ENCODE data around the gene MTA3. TPM values are rescaled to one million over a fixed set of nuclear protein-coding genes. Genes with fewer than 3 reads are reported as not detected.

Gene MTA3
- total and polyA plus RNA-seq, 2 donors (not counting 1 experiment from before 2014, with no cell fraction given): 13.4 to 33.2 TPM

DNA sequence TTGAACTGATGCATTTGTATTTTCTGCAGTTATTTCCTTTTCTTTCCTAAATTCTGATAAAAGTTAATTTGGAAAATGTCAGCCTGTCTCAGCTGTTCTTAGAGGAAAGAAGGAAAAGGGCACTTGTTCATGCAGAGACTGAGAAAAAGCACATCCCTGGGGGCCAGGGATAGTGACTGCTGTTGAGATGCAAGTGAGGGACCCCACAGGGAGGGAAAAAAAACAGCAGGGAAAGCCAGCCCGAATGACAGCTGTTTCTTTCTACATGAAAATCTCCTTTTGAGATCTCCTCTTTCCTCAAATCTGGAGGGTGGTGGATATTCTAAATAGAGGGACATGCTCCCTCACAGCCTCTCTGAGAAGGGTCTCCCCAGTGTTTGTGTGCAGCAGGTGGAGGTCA lies 14.0 kb upstream of the MTA3 start:
- no peaks in the 10 kb centered on the region for H3K4me1 ChIP-seq (ENCODE audit: control insufficient read depth in 2 of 2, insufficient read depth in 2 of 2, low read length in 2 of 2)
- DNase-seq (no peak), ATAC-seq (ENCODE audit: low read depth) (no peak)
- H3K27me3 ChIP-seq (replicated peaks in 1 of 4; ENCODE audit: control extremely low read depth in 1 of 4, control insufficient read depth in 3 of 4, insufficient read depth in 4 of 4, low read length in 3 of 4): no peaks in the 10 kb centered on the region
- no peaks in the 10 kb centered on the region for H3K9me3 ChIP-seq (ENCODE audit: control extremely low read depth in 1 of 3, control insufficient read depth in 2 of 3, insufficient read depth in 1 of 3, low read length in 2 of 3)
- Mint-ChIP-seq H3K9me3 (ENCODE audit: insufficient read depth) (no peaks in the 10 kb centered on the region), H3K27ac (no peak overlapping the region), H3K4me1 (no peaks in the 10 kb centered on the region), H3K27me3 (peaks cover 3% of the 10 kb centered on the region), H3K4me3 (no peak overlapping the region)
- ChIA-PET CTCF (no interaction called here), POLR2A (no interaction called here)
- no peaks in the 10 kb centered on the region for H3K79me2 ChIP-seq (ENCODE audit: control insufficient read depth, insufficient read depth, low read length)
- no peak overlapping the region for H2AFZ ChIP-seq (ENCODE audit: insufficient read depth, low read depth, low read length, poor library complexity, severe bottlenecking)
- intact Hi-C loops (cut with micrococcal nuclease): no loop called here
- no peaks in the 10 kb centered on the region for H3K36me3 ChIP-seq (replicated peaks in 1 of 2; ENCODE audit: control extremely low read depth in 1 of 2, control insufficient read depth in 1 of 2, extremely low read depth in 1 of 2, insufficient read depth in 2 of 2, low read length in 1 of 2)
- no peak overlapping the region for H3K4me2 ChIP-seq (replicated peaks; ENCODE audit: low read depth, low read length, poor library complexity, severe bottlenecking)
- no peaks in the 10 kb centered on the region for H4K20me1 ChIP-seq (ENCODE audit: control insufficient read depth, insufficient read depth, low read length, poor library complexity, severe bottlenecking)
- no peak overlapping the region for H3K27ac ChIP-seq (ENCODE audit: low read length in 2 of 2)
- no peak overlapping the region for H3K4me3 ChIP-seq (ENCODE audit: control extremely low read depth in 1 of 5, extremely low read depth in 1 of 5, insufficient read depth in 1 of 5, low read depth in 2 of 5, low read length in 4 of 5)
- 80% methylated on average over 1 of the region's 1 CpG for WGBS (ENCODE audit: insufficient coverage)
- TF ChIP-seq EZH2 (IDR thresholded peaks at IDR 0.05; ENCODE audit: borderline replicate concordance, insufficient read depth, low read depth, low read length, poor library complexity, severe bottlenecking): no peak
- TF ChIP-seq, protein P1, sequence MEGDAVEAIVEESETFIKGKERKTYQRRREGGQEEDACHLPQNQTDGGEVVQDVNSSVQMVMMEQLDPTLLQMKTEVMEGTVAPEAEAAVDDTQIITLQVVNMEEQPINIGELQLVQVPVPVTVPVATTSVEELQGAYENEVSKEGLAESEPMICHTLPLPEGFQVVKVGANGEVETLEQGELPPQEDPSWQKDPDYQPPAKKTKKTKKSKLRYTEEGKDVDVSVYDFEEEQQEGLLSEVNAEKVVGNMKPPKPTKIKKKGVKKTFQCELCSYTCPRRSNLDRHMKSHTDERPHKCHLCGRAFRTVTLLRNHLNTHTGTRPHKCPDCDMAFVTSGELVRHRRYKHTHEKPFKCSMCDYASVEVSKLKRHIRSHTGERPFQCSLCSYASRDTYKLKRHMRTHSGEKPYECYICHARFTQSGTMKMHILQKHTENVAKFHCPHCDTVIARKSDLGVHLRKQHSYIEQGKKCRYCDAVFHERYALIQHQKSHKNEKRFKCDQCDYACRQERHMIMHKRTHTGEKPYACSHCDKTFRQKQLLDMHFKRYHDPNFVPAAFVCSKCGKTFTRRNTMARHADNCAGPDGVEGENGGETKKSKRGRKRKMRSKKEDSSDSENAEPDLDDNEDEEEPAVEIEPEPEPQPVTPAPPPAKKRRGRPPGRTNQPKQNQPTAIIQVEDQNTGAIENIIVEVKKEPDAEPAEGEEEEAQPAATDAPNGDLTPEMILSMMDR (IDR thresholded peaks at IDR 0.05): no peak
- H3K9ac ChIP-seq (ENCODE audit: low read length): no peak overlapping the region

- ChIA-PET CTCF (interaction anchor here (0.8 kb wide), 1 partner anchor 36 kb away, joined by 3 read pairs; no protein-coding TSS in a partner anchor), POLR2A (no interaction called here)
- TF ChIP-seq, protein P1 (IDR thresholded peaks at IDR 0.05): no peak
- no peak for TF ChIP-seq EZH2 (IDR thresholded peaks at IDR 0.05; ENCODE audit: borderline replicate concordance, insufficient read depth, low read depth, low read length, poor library complexity, severe bottlenecking)
- H3K27me3 ChIP-seq (replicated peaks in 1 of 4; ENCODE audit: control extremely low read depth in 1 of 4, control insufficient read depth in 3 of 4, insufficient read depth in 4 of 4, low read length in 3 of 4): no peaks in the 10 kb centered on the region
- H2AFZ ChIP-seq (ENCODE audit: insufficient read depth, low read depth, low read length, poor library complexity, severe bottlenecking): no peak overlapping the region
- H3K9me3 ChIP-seq (ENCODE audit: control extremely low read depth in 1 of 3, control insufficient read depth in 2 of 3, insufficient read depth in 1 of 3, low read length in 2 of 3): no peaks in the 10 kb centered on the region
- H3K27ac Mint-ChIP-seq: no peak overlapping the region
- ATAC-seq (ENCODE audit: low read depth) (no peak), DNase-seq (no peak)
- no peaks in the 10 kb centered on the region for H4K20me1 ChIP-seq (ENCODE audit: control insufficient read depth, insufficient read depth, low read length, poor library complexity, severe bottlenecking)
- H3K4me3 Mint-ChIP-seq: no peak overlapping the region
- H3K79me2 ChIP-seq (ENCODE audit: control insufficient read depth, insufficient read depth, low read length): no peaks in the 10 kb centered on the region
- H3K9ac ChIP-seq (ENCODE audit: low read length): no peak overlapping the region
- H3K27me3 Mint-ChIP-seq: peaks cover 3% of the 10 kb centered on the region
- no peaks in the 10 kb centered on the region for H3K4me1 ChIP-seq (ENCODE audit: control insufficient read depth in 2 of 2, insufficient read depth in 2 of 2, low read length in 2 of 2)
- no peaks in the 10 kb centered on the region for H3K36me3 ChIP-seq (replicated peaks in 1 of 2; ENCODE audit: control extremely low read depth in 1 of 2, control insufficient read depth in 1 of 2, extremely low read depth in 1 of 2, insufficient read depth in 2 of 2, low read length in 1 of 2)
- H3K27ac ChIP-seq (ENCODE audit: low read length in 2 of 2): no peak overlapping the region
- H3K9me3 Mint-ChIP-seq (ENCODE audit: insufficient read depth): no peaks in the 10 kb centered on the region
- WGBS (ENCODE audit: insufficient coverage): 90% methylated on average over 5 of the region's 6 CpGs
- H3K4me3 ChIP-seq (ENCODE audit: control extremely low read depth in 1 of 5, extremely low read depth in 1 of 5, insufficient read depth in 1 of 5, low read depth in 2 of 5, low read length in 4 of 5): no peak overlapping the region
- peaks cover 3% of the 10 kb centered on the region for H3K4me1 Mint-ChIP-seq
- H3K4me2 ChIP-seq (replicated peaks; ENCODE audit: low read depth, low read length, poor library complexity, severe bottlenecking): no peak overlapping the region
- intact Hi-C loops (cut with micrococcal nuclease): no loop called here
These were observed 12.0 kb upstream of the MTA3 start for GRCh38 chr2:42556315-42556890.

Data from B cell (primary cell).